Measurements from ENCODE around the gene ZNF367.

- TF ChIP-seq EP300 (IDR thresholded peaks at IDR 0.05; ENCODE audit: borderline replicate concordance in 1 of 2, low read depth in 1 of 2, low read length in 1 of 2) (no peak), CTCF (IDR thresholded peaks at IDR 0.05) (no peak), ZBTB33 (IDR thresholded peaks at IDR 0.05; ENCODE audit: borderline replicate concordance, low read depth) (no peak), JUND (IDR thresholded peaks at IDR 0.05) (no peak), TAF1 (IDR thresholded peaks at IDR 0.05; ENCODE audit: borderline replicate concordance, low read depth, low read length) (no peak), POLR2AphosphoS5 (IDR thresholded peaks at IDR 0.05; ENCODE audit: low read depth, low read length) (no peak), TEAD4 (IDR thresholded peaks at IDR 0.05; ENCODE audit: borderline replicate concordance, insufficient read depth) (no peak), GATA2 (CRISPR knock-in tag; IDR thresholded peaks at IDR 0.05) (no peak), RCOR1 (IDR thresholded peaks at IDR 0.05; ENCODE audit: low read length) (no peak), CHD2 (IDR thresholded peaks at IDR 0.05; ENCODE audit: low read length, partially characterized antibody) (no peak), FOXJ3 (CRISPR knock-in tag; IDR thresholded peaks at IDR 0.05) (no peak), MAX (IDR thresholded peaks at IDR 0.05; ENCODE audit: low read depth) (no peak), REST (IDR thresholded peaks at IDR 0.05; ENCODE audit: low read depth, low read length) (no peak)
These were observed 31.3 kb upstream of the ZNF367 start for GRCh38 chr9:96449523-96449844.
